GM12872 (cell line): Measurements from ENCODE around the gene CSMD2.

Experiments used
- CTCF ChIP-seq: IDR thresholded peaks from 3 replicates; pipeline ENCODE4 v1.5.1; 2011; ENCODE audit warnings: low read depth, mild to moderate bottlenecking, low read length, moderate library complexity; ENCODE audit not compliant: insufficient read depth

Gene CSMD2

GRCh38 chr1:34166191-34166624 lies 1.2 kb upstream of the CSMD2 start:
- TF ChIP-seq CTCF = no peak

GRCh38 chr1:34165422-34165921 lies 442 bp upstream of the CSMD2 start:
- TF ChIP-seq CTCF = no peak

- no peak for TF ChIP-seq CTCF
Observed at GRCh38 chr1:34163792-34164731, 968 bp downstream of the CSMD2 start.

GRCh38 chr1:34162852-34163766 lies 1.9 kb downstream of the CSMD2 start:
- TF ChIP-seq CTCF = peak; percentile 82

- TF ChIP-seq CTCF = 0 out of 3 replicates have a peak, but pooled peaks have one; percentile 16
Observed at GRCh38 chr1:34156739-34157138, 8.3 kb downstream of the CSMD2 start.

- TF ChIP-seq CTCF = no peak
Observed at GRCh38 chr1:34155860-34156259, 9.2 kb downstream of the CSMD2 start.

GRCh38 chr1:34153246-34153645 lies 11.8 kb downstream of the CSMD2 start:
- no peak for TF ChIP-seq CTCF
